HepG2 (cell line): ENCODE measurements around the gene DCAF7. TPM values are rescaled to one million over a fixed set of nuclear protein-coding genes. Genes with fewer than 3 reads are reported as not detected.

Experiments used
- BRD4 ChIP-seq: sonication (generic); formaldehyde crosslinking; IDR thresholded peaks from 2 replicates; pipeline ENCODE4 v1.4.0; 2020; ENCODE audit warnings: missing genetic modification reagents
- FOXK2 ChIP-seq: fragments of 450-650 bp; IDR thresholded peaks from 2 replicates; pipeline ENCODE4 v1.6.1; 2016
- HIC2 ChIP-seq: sonication (generic); formaldehyde crosslinking; IDR thresholded peaks from 2 replicates; pipeline ENCODE4 v1.9.0; 2022; ENCODE audit warnings: low read depth, missing genetic modification reagents
- KLF16 ChIP-seq, 2 experiments: sonication (generic) in 1 of 2; formaldehyde crosslinking in 1 of 2; IDR thresholded peaks; 2 replicates each; pipeline versions ENCODE4 v1.6.1 to v1.8.0; 2016 to 2023; ENCODE audit warnings: missing genetic modification reagents in 2 of 2, missing compliant biosample characterization in 1 of 2
- MAZ ChIP-seq, 2 experiments: sonication (generic) in 1 of 2; formaldehyde crosslinking in 1 of 2; IDR thresholded peaks; 2 replicates each; pipeline versions ENCODE4 v1.5.0 to v1.6.1; 2012 to 2020; ENCODE audit warnings: low read depth in 2 of 2, mild to moderate bottlenecking in 2 of 2, borderline replicate concordance in 1 of 2, improper control_type of control experiment in 1 of 2, low read length in 1 of 2, missing genetic modification reagents in 1 of 2, moderate library complexity in 1 of 2
- PHF20 ChIP-seq: sonication (generic); formaldehyde crosslinking; IDR thresholded peaks from 2 replicates; pipeline ENCODE4 v1.5.0; 2020; ENCODE audit warnings: mild to moderate bottlenecking, missing genetic modification reagents
- RFXANK ChIP-seq: IDR thresholded peaks from 2 replicates; pipeline ENCODE4 v1.6.1; 2016
- SMC3 ChIP-seq: IDR thresholded peaks from 2 replicates; pipeline ENCODE4 v1.6.1; 2011; ENCODE audit warnings: low read length, improper control_type of control experiment
- SP140L ChIP-seq: sonication (generic); formaldehyde crosslinking; IDR thresholded peaks from 2 replicates; pipeline ENCODE4 v1.4.0; 2020; ENCODE audit warnings: missing genetic modification reagents, borderline replicate concordance
- TAF1 ChIP-seq: sonication (generic); formaldehyde crosslinking; IDR thresholded peaks from 2 replicates; pipeline ENCODE4 v1.4.0; 2020; ENCODE audit warnings: missing genetic modification reagents
- TFE3 ChIP-seq: IDR thresholded peaks from 2 replicates; pipeline ENCODE4 v1.6.1; 2016
- YEATS2 ChIP-seq: sonication (generic); formaldehyde crosslinking; IDR thresholded peaks from 2 replicates; pipeline ENCODE4 v1.4.0; 2020; ENCODE audit warnings: missing genetic modification reagents, borderline replicate concordance
- ZFX ChIP-seq: sonication (generic); formaldehyde crosslinking; IDR thresholded peaks from 2 replicates; pipeline ENCODE4 v1.4.0; 2020; ENCODE audit warnings: mild to moderate bottlenecking, low read depth, missing genetic modification reagents, moderate library complexity
- ZNF160 ChIP-seq: sonication (generic); formaldehyde crosslinking; IDR thresholded peaks from 2 replicates; pipeline ENCODE4 v1.8.0; 2022; ENCODE audit warnings: mild to moderate bottlenecking, inconsistent platforms, missing genetic modification reagents
- ZNF496 ChIP-seq: sonication (generic); formaldehyde crosslinking; IDR thresholded peaks from 2 replicates; pipeline ENCODE4 v1.8.1; 2023; ENCODE audit warnings: mild to moderate bottlenecking, moderate library complexity, missing genetic modification reagents; ENCODE audit not compliant: insufficient replicate concordance
- ZNF563 ChIP-seq: sonication (generic); formaldehyde crosslinking; IDR thresholded peaks from 2 replicates; pipeline ENCODE4 v1.8.0; 2022; ENCODE audit warnings: mild to moderate bottlenecking, moderate library complexity, missing genetic modification reagents
- ZNF709 ChIP-seq: sonication (generic); formaldehyde crosslinking; IDR thresholded peaks from 2 replicates; pipeline ENCODE4 v1.5.0; 2020; ENCODE audit warnings: mild to moderate bottlenecking, missing genetic modification reagents
- ZNF780A ChIP-seq: sonication (generic); formaldehyde crosslinking; IDR thresholded peaks from 2 replicates; pipeline ENCODE4 v1.8.0; 2022; ENCODE audit warnings: mild to moderate bottlenecking, missing genetic modification reagents, moderate library complexity
- ZNF83 ChIP-seq: sonication (generic); formaldehyde crosslinking; IDR thresholded peaks from 2 replicates; pipeline ENCODE4 v1.4.0; 2020; ENCODE audit warnings: missing genetic modification reagents, mild to moderate bottlenecking, borderline replicate concordance
- polyA plus RNA-seq, 8 experiments: library from polyadenylated mRNA; depleted of rRNA in 3 of 8; stranded (reverse) in 7 of 8; unstranded in 1 of 8; fragments of >200 nt; fragmentation: Illumina TruSeq in 4 of 8; extraction: Trizol in 4 of 8; gene quantifications; 2 replicates each; pipeline versions ENCODE4 v1.2.1 to v1.2.3, GENCODE V29; 2011 to 2016; ENCODE audit warnings: low read depth in 4 of 8, missing spikeins in 1 of 8, mixed read lengths in 1 of 8; ENCODE audit not compliant: insufficient read depth in 1 of 8
- total RNA-seq, 5 experiments: library from RNA; depleted of rRNA; stranded (reverse); fragments of >200 nt; fragmentation: Illumina TruSeq; extraction: Trizol; gene quantifications; 2 replicates each; pipeline ENCODE4 v1.2.3, GENCODE V29; 2016; ENCODE audit warnings: low read depth in 1 of 5
- TF ChIP-seq, protein P1 (sequence below), 2 experiments: fragments of 450-650 bp in 1 of 2; sonication (generic) in 1 of 2; formaldehyde crosslinking; IDR thresholded peaks; 2 replicates each; pipeline versions ENCODE4 v1.5.0 to v1.8.0; 2020 to 2022; ENCODE audit warnings: mild to moderate bottlenecking in 1 of 2, missing genetic modification reagents in 1 of 2
- TF ChIP-seq, protein P2 (sequence below): sonication (generic); formaldehyde crosslinking; IDR thresholded peaks from 2 replicates; pipeline ENCODE4 v1.4.0; 2020; ENCODE audit warnings: missing genetic modification reagents
- TF ChIP-seq, protein P3 (sequence below): sonication (generic); formaldehyde crosslinking; IDR thresholded peaks from 2 replicates; pipeline ENCODE4 v1.4.0; 2020; ENCODE audit warnings: missing genetic modification reagents, borderline replicate concordance

Gene DCAF7
- total and polyA plus RNA-seq, 2 of the 13 experiments (the other 11 are each of a cell fraction or from before 2014, with no cell fraction given), result 55.2 to 73.4 TPM

GRCh38 chr17:63621684-63622573, 71.7 kb downstream of the DCAF7 start, which contains the start of gene MAP3K3 (continued):
- TF ChIP-seq ZNF780A (CRISPR knock-in tag) (no peak), PHF20 (CRISPR knock-in tag) (peak; percentile 79), BRD4 (CRISPR knock-in tag) (peak; percentile 81; the same call in 1 of the 2 replicates), SP140L (CRISPR knock-in tag) (no peak), YEATS2 (CRISPR knock-in tag) (peak; percentile 74), ZNF83 (CRISPR knock-in tag) (peak; percentile 79; the same call in 1 of the 2 replicates), MAZ (IDR thresholded peaks at IDR 0.05; ENCODE audit: borderline replicate concordance, low read depth, low read length) (peak; percentile 90), MAZ (CRISPR knock-in tag; IDR thresholded peaks at IDR 0.05; ENCODE audit: low read depth) (peak; percentile 59), ZNF563 (CRISPR knock-in tag) (peak; percentile 74), KLF16 (CRISPR knock-in tag; IDR thresholded peaks at IDR 0.05) (peak in 1 of 2 experiments; percentile 77; a peak in 2 of 4 replicates), TAF1 (CRISPR knock-in tag) (peak; percentile 94), ZNF709 (CRISPR knock-in tag) (peak; percentile 23; the same call in 1 of the 2 replicates), HIC2 (peak; percentile 74), ZNF496 (CRISPR knock-in tag) (no peak), SMC3 (no peak), FOXK2 (peak; percentile 62; the same call in 1 of the 2 replicates), RFXANK (CRISPR knock-in tag) (no peak; the same call in 1 of the 2 replicates), ZNF160 (CRISPR knock-in tag) (peak; percentile 37), ZFX (CRISPR knock-in tag) (peak; percentile 98), TFE3 (no peak)
- TF ChIP-seq, protein P1, sequence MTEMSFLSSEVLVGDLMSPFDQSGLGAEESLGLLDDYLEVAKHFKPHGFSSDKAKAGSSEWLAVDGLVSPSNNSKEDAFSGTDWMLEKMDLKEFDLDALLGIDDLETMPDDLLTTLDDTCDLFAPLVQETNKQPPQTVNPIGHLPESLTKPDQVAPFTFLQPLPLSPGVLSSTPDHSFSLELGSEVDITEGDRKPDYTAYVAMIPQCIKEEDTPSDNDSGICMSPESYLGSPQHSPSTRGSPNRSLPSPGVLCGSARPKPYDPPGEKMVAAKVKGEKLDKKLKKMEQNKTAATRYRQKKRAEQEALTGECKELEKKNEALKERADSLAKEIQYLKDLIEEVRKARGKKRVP (CRISPR knock-in tag; IDR thresholded peaks at IDR 0.05), result 0 out of 4 replicates have a peak, but pooled peaks of 1 of the 2 experiments have one; percentile 43
- TF ChIP-seq, protein P2, sequence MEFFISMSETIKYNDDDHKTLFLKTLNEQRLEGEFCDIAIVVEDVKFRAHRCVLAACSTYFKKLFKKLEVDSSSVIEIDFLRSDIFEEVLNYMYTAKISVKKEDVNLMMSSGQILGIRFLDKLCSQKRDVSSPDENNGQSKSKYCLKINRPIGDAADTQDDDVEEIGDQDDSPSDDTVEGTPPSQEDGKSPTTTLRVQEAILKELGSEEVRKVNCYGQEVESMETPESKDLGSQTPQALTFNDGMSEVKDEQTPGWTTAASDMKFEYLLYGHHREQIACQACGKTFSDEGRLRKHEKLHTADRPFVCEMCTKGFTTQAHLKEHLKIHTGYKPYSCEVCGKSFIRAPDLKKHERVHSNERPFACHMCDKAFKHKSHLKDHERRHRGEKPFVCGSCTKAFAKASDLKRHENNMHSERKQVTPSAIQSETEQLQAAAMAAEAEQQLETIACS (CRISPR knock-in tag), result peak; percentile 75
- TF ChIP-seq, protein P3, sequence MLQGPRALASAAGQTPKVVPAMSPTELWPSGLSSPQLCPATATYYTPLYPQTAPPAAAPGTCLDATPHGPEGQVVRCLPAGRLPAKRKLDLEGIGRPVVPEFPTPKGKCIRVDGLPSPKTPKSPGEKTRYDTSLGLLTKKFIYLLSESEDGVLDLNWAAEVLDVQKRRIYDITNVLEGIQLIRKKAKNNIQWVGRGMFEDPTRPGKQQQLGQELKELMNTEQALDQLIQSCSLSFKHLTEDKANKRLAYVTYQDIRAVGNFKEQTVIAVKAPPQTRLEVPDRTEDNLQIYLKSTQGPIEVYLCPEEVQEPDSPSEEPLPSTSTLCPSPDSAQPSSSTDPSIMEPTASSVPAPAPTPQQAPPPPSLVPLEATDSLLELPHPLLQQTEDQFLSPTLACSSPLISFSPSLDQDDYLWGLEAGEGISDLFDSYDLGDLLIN (CRISPR knock-in tag), result peak; percentile 93; the same call in 1 of the 2 replicates
